Upper lobe of left lung (tissue), 6 donors: ENCODE data around the gene SIDT2. TPM values are rescaled to one million over a fixed set of nuclear protein-coding genes. Genes with fewer than 3 reads are reported as not detected.

Source experiments
- ATAC-seq, 2 donors: fragments of 200-7000 bp; cut with Tn5 transposase; one replicate each; pipeline ENCODE4 v1.9.1; 2022; ENCODE audit warnings: mild to moderate bottlenecking in 2 of 2, moderate library complexity in 2 of 2; ENCODE audit not compliant: low FRiP score in 2 of 2
- DNase-seq, 2 donors: peaks; one replicate each; pipeline ENCODE4 v3.0.0-alpha.2; 2019 to 2020
- H3K27ac ChIP-seq, 4 donors: fragments of 200-600 bp; sonication (generic); one replicate each; pipeline ENCODE4 v1.5.1; 2016 to 2019
- H3K27me3 ChIP-seq, 4 donors: fragments of 200-600 bp; sonication (generic); one replicate each; pipeline ENCODE4 v1.5.1; 2017 to 2019
- H3K36me3 ChIP-seq, 4 donors: fragments of 200-600 bp; sonication (generic); one replicate each; pipeline ENCODE4 v1.5.1; 2016 to 2019
- H3K4me1 ChIP-seq, 4 donors: fragments of 200-600 bp; sonication (generic); one replicate each; pipeline ENCODE4 v1.5.1; 2018 to 2019
- H3K4me3 ChIP-seq, 4 donors: fragments of 200-600 bp; sonication (generic); one replicate each; pipeline ENCODE4 v1.5.1; 2017 to 2019; ENCODE audit warnings: mild to moderate bottlenecking in 2 of 4, moderate library complexity in 1 of 4
- H3K9me3 ChIP-seq, 4 donors: fragments of 200-600 bp; sonication (generic); one replicate each; pipeline ENCODE4 v1.5.1; 2018 to 2019
- EP300 ChIP-seq, 4 donors: sonication (generic); formaldehyde crosslinking; IDR thresholded peaks; one replicate each; pipeline ENCODE4 v1.5.1; 2017; ENCODE audit warnings: antibody characterized with exemption in 4 of 4, control low read depth in 2 of 4
- POLR2A ChIP-seq, 4 donors: fragments of 450-650 bp; IDR thresholded peaks; one replicate each; pipeline ENCODE4 v1.5.1; 2016 to 2017; ENCODE audit warnings: antibody characterized with exemption in 4 of 4, mild to moderate bottlenecking in 2 of 4
- POLR2AphosphoS5 ChIP-seq, 2 donors: sonication (generic); formaldehyde crosslinking; IDR thresholded peaks; one replicate each; pipeline ENCODE4 v1.5.1; 2017; ENCODE audit warnings: antibody characterized with exemption in 2 of 2
- WGBS, 2 donors: methylation state at CpG; one replicate each; pipeline ENCODE4 v1.1.5; 2017 to 2018; 5-methylcytosine and 5-hydroxymethylcytosine counted together
- total RNA-seq, 6 donors: library from RNA; depleted of rRNA in 4 of 6; stranded (reverse); fragments of >200 nt in 4 of 6; gene quantifications; one replicate each; pipeline versions ENCODE4 v1.1.0 to v1.2.1, GENCODE V29; 2016 to 2021
- TF ChIP-seq, protein P1 (sequence below), 6 experiments: fragments of 450-650 bp in 4 of 6; fragments of 200-600 bp in 2 of 6; sonication (generic) in 2 of 6; IDR thresholded peaks; one replicate each; pipeline ENCODE4 v1.5.1; 2016 to 2019; ENCODE audit warnings: antibody characterized with exemption in 6 of 6
- donor health status: DM: no; HTN: no; CAD: no; lungs with moderate emphysema.
- donor health status: DM: no; HTN: yes; CAD: no; lungs with severe emphysema.

SIDT2 gene
- total RNA-seq, 6 donors from 2014 or later = 62.8 to 287 (median 153) TPM

DNA sequence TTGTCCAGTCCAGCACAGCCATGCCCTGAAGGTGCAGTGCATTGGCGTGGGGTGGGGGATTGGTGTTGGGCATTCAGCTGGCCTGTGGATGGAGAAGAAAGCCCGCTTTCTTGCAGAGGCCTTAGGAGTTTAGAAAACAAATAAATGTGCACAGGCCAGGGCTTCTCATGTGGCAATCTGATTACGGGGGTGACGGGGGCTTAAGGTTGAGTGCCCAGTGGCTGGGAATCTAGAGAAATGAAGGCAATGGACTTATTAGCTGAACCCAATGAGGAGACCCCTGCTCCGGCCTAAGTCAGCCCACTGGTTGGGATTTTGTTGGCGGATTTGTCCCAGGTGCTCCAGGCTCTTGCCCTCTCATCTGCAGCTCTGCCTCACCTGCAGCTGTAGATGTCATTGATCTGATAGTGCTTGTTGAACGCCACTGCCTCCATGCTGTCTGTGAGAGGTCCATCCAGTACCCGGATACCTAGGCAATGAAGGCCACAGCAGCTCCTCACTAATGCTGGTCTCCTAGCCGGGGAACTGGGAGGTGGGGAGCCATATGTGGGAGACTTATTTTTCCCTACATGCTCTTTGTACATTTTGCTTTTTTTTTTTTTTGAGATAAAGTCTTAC lies 47.1 kb downstream of the SIDT2 start:
- H3K27me3 ChIP-seq = no peaks in the 10 kb centered on the region
- no peak overlapping the region for H3K27ac ChIP-seq
- DNase-seq (no peak), ATAC-seq (no peak)
- H3K36me3 ChIP-seq = peaks cover 11 to 90% (median 60%) of the 10 kb centered on the region in 4 donors
- no peaks in the 10 kb centered on the region for H3K9me3 ChIP-seq
- TF ChIP-seq EP300 (IDR thresholded peaks at IDR 0.05) (no peak), POLR2A (IDR thresholded peaks at IDR 0.05) (no peak), POLR2AphosphoS5 (IDR thresholded peaks at IDR 0.05) (no peak)
- TF ChIP-seq, protein P1, sequence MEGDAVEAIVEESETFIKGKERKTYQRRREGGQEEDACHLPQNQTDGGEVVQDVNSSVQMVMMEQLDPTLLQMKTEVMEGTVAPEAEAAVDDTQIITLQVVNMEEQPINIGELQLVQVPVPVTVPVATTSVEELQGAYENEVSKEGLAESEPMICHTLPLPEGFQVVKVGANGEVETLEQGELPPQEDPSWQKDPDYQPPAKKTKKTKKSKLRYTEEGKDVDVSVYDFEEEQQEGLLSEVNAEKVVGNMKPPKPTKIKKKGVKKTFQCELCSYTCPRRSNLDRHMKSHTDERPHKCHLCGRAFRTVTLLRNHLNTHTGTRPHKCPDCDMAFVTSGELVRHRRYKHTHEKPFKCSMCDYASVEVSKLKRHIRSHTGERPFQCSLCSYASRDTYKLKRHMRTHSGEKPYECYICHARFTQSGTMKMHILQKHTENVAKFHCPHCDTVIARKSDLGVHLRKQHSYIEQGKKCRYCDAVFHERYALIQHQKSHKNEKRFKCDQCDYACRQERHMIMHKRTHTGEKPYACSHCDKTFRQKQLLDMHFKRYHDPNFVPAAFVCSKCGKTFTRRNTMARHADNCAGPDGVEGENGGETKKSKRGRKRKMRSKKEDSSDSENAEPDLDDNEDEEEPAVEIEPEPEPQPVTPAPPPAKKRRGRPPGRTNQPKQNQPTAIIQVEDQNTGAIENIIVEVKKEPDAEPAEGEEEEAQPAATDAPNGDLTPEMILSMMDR (IDR thresholded peaks at IDR 0.05) = no peak
- H3K4me3 ChIP-seq = no peak overlapping the region
- H3K4me1 ChIP-seq = peaks cover 11 to 16% (median 13%) of the 10 kb centered on the region in 4 donors
- 94 to 95% methylated on average over 9 of the region's 9 CpGs for WGBS, 2 donors

DNA sequence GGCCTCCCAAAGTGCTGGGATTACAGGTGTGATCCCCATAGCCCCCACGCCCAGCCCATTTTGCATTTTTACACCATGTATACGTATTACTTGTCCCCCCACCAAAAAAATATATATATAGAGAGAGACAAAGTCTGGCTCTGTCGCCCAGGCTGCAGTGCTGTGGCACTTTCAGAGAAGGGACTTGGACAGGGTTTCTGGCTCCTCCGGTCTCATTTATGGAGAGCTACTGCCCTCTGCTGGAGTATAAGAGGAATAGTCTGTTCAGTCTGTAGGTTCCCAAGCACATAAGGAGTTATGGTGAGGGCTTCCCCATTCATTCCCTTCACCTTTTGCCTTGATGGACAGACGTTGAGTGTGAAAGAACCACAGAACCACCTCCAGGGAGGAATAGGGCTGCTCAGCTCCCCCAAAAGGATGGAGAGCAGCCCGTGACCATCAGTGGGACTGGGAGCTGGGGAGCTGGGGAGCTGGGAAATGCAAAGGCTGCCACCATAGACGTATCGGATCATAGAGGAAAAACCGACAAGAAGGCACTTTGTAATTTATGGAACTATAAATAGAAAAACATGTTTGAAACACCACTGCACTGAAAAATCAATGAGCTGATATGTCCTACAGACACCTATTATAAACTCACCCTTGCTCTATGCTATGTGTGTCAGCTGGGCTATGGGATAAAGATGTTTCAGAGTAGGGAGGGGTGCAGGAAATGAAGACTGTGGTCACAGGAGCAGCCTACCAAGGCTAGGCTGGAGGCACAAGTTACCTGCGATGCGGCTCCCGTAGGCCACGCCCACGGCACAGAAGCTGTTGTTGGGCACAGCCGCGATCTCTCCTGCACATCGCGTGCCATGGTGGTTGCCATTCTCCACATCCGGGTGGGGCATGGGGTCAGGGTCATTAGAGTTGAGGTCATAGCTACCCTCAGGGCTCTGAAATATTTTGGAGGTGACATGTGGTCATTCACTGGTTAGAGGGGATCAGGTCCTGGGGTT lies 48.1 kb downstream of the SIDT2 start:
- TF ChIP-seq POLR2A (IDR thresholded peaks at IDR 0.05) (no peak), EP300 (IDR thresholded peaks at IDR 0.05) (no peak), POLR2AphosphoS5 (IDR thresholded peaks at IDR 0.05) (no peak)
- TF ChIP-seq, protein P1 (IDR thresholded peaks at IDR 0.05) = peak; percentile 67 to 84 (median 78)
- 70 to 71% methylated on average over 16 to 19 of the region's 19 CpGs for WGBS, 2 donors
- Histone ChIP-seq H3K27ac (no peak overlapping the region), H3K4me3 (no peak overlapping the region), H3K27me3 (no peaks in the 10 kb centered on the region), H3K36me3 (peaks cover 11 to 80% (median 51%) of the 10 kb centered on the region in 4 donors), H3K9me3 (no peaks in the 10 kb centered on the region), H3K4me1 (peaks cover 12 to 25% (median 15%) of the 10 kb centered on the region in 4 donors)
- ATAC-seq = peak; percentile 85 to 89
- peak in 1 of 2 donors; percentile 39 for DNase-seq

DNA sequence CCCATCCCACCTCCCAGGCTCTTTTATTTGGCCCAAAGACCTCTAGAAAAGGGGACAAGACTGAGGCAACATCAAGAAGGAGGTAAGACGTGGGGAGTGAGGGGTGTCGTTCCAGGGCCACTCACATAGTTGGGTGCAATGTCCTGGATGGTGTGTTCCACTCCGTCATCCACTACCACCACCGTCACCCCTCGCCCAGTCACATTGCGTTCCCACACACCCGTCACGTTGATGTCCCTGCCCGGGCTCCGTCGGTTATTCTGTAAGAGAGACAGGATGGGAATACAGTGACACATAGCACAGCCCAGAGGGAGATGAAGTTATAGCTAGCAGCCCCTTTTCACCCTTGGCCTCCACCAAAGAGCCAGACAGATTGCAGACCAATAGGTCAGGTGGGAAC lies 49.5 kb downstream of the SIDT2 start:
- TF ChIP-seq, protein P1 (IDR thresholded peaks at IDR 0.05) = no peak
- no peak for TF ChIP-seq POLR2A (IDR thresholded peaks at IDR 0.05)
- no peak for TF ChIP-seq POLR2AphosphoS5 (IDR thresholded peaks at IDR 0.05)
- TF ChIP-seq EP300 (IDR thresholded peaks at IDR 0.05) = no peak
- no peak overlapping the region for H3K27ac ChIP-seq
- WGBS, 2 donors = 93 to 98% methylated on average over 11 of the region's 11 CpGs
- H3K4me1 ChIP-seq = peaks cover 13 to 25% (median 15%) of the 10 kb centered on the region in 4 donors
- H3K36me3 ChIP-seq = peaks cover 11 to 66% (median 46%) of the 10 kb centered on the region in 4 donors
- no peak overlapping the region for H3K4me3 ChIP-seq
- ATAC-seq = no peak
- H3K9me3 ChIP-seq = no peaks in the 10 kb centered on the region
- H3K27me3 ChIP-seq = no peaks in the 10 kb centered on the region
- no peak for DNase-seq

DNA sequence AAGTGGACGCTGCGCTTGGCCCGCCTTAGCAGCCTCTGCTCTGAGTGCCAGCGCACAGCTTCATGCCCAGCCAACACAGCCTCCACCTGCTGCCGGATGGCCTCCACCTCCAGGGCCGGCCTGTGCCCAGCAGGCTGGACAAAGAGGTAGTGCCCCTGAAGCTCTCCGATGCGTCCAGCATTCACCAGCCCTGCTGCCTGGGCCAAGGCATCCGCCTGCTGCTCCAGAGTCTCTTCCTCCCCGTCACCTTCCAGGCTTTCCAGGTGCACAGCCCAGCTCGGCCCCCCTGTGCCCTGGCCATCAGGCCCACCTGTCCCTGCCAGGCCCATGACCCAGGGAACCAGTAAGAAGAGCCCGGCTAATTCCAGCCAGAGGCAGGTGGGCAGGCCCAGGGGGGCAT lies 50.9 kb downstream of the SIDT2 start:
- no peak for TF ChIP-seq POLR2AphosphoS5 (IDR thresholded peaks at IDR 0.05)
- TF ChIP-seq EP300 (IDR thresholded peaks at IDR 0.05) = no peak
- no peak for TF ChIP-seq POLR2A (IDR thresholded peaks at IDR 0.05)
- TF ChIP-seq, protein P1 (IDR thresholded peaks at IDR 0.05) = no peak
- H3K9me3 ChIP-seq = no peaks in the 10 kb centered on the region
- H3K4me1 ChIP-seq = peaks cover 21 to 38% (median 25%) of the 10 kb centered on the region in 4 donors
- H3K27me3 ChIP-seq = no peaks in the 10 kb centered on the region
- WGBS, 2 donors = 96 to 98% methylated on average over 10 to 12 of the region's 12 CpGs
- ATAC-seq (no peak), DNase-seq (peak in 1 of 2 donors; percentile 65)
- no peak overlapping the region for H3K27ac ChIP-seq
- peaks cover 7 to 53% (median 34%) of the 10 kb centered on the region in 4 donors for H3K36me3 ChIP-seq
- H3K4me3 ChIP-seq = no peak overlapping the region
